Measurements from ENCODE around the gene VWCE. TPM values are rescaled to one million over a fixed set of nuclear protein-coding genes. Genes with fewer than 3 reads are reported as not detected.

Gene VWCE
- total RNA-seq, 1 donor from 2014 or later: 20.0 TPM

DNA sequence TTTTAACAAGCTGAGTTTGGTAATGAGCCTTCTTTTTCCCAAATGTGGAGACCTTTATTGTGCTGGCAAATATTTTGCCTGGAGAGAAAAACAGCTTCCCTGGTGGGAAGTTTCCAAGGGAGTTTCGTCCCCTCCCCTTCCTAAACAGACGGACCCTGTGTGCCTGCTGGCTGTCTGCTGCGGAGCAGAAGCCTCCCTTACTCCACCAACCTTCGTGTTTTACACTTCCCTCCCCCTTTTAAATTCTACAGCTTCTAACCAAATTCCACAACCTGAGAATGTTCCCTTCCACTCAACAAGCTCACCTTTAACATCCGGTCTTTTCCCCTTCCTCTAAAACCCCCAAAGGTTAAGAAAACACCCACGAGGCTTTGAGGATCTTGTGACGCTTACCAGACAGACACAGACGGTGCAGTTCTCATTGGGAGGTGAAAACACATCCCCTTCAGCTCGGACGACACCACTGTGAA is 17.1 kb downstream of the VWCE start:
- Mint-ChIP-seq H3K9me3 (no peaks in the 10 kb centered on the region), H3K27me3 (no peaks in the 10 kb centered on the region), H3K27ac (peak overlapping the region; percentile 29), H3K4me3 (peak overlapping the region; percentile 57), H3K4me1 (ENCODE audit: unreplicated experiment) (peaks cover 8% of the 10 kb centered on the region), H3K36me3 (peaks cover 3% of the 10 kb centered on the region)
- no peak for TF ChIP-seq CTCF (conservative IDR thresholded peaks at IDR 0.05)
- no peak for DNase-seq (ENCODE audit: extremely low spot score, unreplicated experiment)

GRCh38 chr11:61277186-61278000 is 17.7 kb downstream of the VWCE start:
- Mint-ChIP-seq H3K27ac (no peak overlapping the region), H3K9me3 (no peaks in the 10 kb centered on the region), H3K4me1 (ENCODE audit: unreplicated experiment) (peaks cover 8% of the 10 kb centered on the region), H3K27me3 (no peaks in the 10 kb centered on the region), H3K36me3 (peaks cover 3% of the 10 kb centered on the region), H3K4me3 (no peak overlapping the region)
- TF ChIP-seq CTCF (conservative IDR thresholded peaks at IDR 0.05): no peak
- DNase-seq (ENCODE audit: extremely low spot score, unreplicated experiment): no peak

GRCh38 chr11:61275191-61275590 is 19.9 kb downstream of the VWCE start:
- Mint-ChIP-seq H3K4me1 (ENCODE audit: unreplicated experiment) (peaks cover 8% of the 10 kb centered on the region), H3K9me3 (no peaks in the 10 kb centered on the region), H3K4me3 (no peak overlapping the region), H3K36me3 (no peaks in the 10 kb centered on the region), H3K27ac (no peak overlapping the region), H3K27me3 (no peaks in the 10 kb centered on the region)
- TF ChIP-seq CTCF (conservative IDR thresholded peaks at IDR 0.05): no peak
- no peak for DNase-seq (ENCODE audit: extremely low spot score, unreplicated experiment)

- H3K36me3 Mint-ChIP-seq: no peaks in the 10 kb centered on the region
- no peak for TF ChIP-seq CTCF (conservative IDR thresholded peaks at IDR 0.05)
- H3K27me3 Mint-ChIP-seq: no peaks in the 10 kb centered on the region
- DNase-seq (ENCODE audit: extremely low spot score, unreplicated experiment): no peak
- H3K4me1 Mint-ChIP-seq (ENCODE audit: unreplicated experiment): peaks cover 8% of the 10 kb centered on the region
- no peak overlapping the region for H3K27ac Mint-ChIP-seq
- H3K4me3 Mint-ChIP-seq: no peak overlapping the region
- no peaks in the 10 kb centered on the region for H3K9me3 Mint-ChIP-seq
Observed at GRCh38 chr11:61274084-61274483, 21.0 kb downstream of the VWCE start.

GRCh38 chr11:61273178-61274078 is 21.7 kb downstream of the VWCE start:
- DNase-seq (ENCODE audit: extremely low spot score, unreplicated experiment): no peak
- no peaks in the 10 kb centered on the region for H3K27me3 Mint-ChIP-seq
- H3K27ac Mint-ChIP-seq: no peak overlapping the region
- no peaks in the 10 kb centered on the region for H3K9me3 Mint-ChIP-seq
- no peak overlapping the region for H3K4me3 Mint-ChIP-seq
- no peak for TF ChIP-seq CTCF (conservative IDR thresholded peaks at IDR 0.05)
- H3K4me1 Mint-ChIP-seq (ENCODE audit: unreplicated experiment): peaks cover 6% of the 10 kb centered on the region
- H3K36me3 Mint-ChIP-seq: no peaks in the 10 kb centered on the region
